Activated naive CD8-positive, alpha-beta T cell (primary cell): ENCODE measurements around the gene IRX3.

Experiments used
- H3K27ac Mint-ChIP-seq: one replicate; pipeline ENCODE4 v1.8.0; 2021; ENCODE audit warnings: mixed read lengths
- H3K27me3 Mint-ChIP-seq: one replicate; pipeline ENCODE4 v1.8.0; 2021; ENCODE audit warnings: mixed read lengths
- H3K36me3 Mint-ChIP-seq: one replicate; pipeline ENCODE4 v1.8.0; 2021; ENCODE audit warnings: mixed read lengths
- H3K4me1 Mint-ChIP-seq: one replicate; pipeline ENCODE4 v1.8.0; 2021; ENCODE audit warnings: low read depth, mixed read lengths
- H3K4me3 Mint-ChIP-seq: one replicate; pipeline ENCODE4 v1.8.0; 2021; ENCODE audit warnings: mild to moderate bottlenecking, mixed read lengths
- H3K9me3 Mint-ChIP-seq: one replicate; pipeline ENCODE4 v1.8.0; 2021; ENCODE audit warnings: low read depth, mixed read lengths

IRX3 gene

GRCh38 chr16:54285414-54286089 lies 1.0 kb downstream of the IRX3 start:
- H3K27me3 Mint-ChIP-seq, result peaks cover 36% of the 10 kb centered on the region
- H3K36me3 Mint-ChIP-seq, result no peaks in the 10 kb centered on the region
- H3K9me3 Mint-ChIP-seq, result no peaks in the 10 kb centered on the region
- no peak overlapping the region for H3K4me3 Mint-ChIP-seq
- peaks cover 39% of the 10 kb centered on the region for H3K4me1 Mint-ChIP-seq
- peak overlapping the region; percentile 46 for H3K27ac Mint-ChIP-seq

- peaks cover 39% of the 10 kb centered on the region for H3K4me1 Mint-ChIP-seq
- no peak overlapping the region for H3K4me3 Mint-ChIP-seq
- H3K27me3 Mint-ChIP-seq, result peaks cover 39% of the 10 kb centered on the region
- H3K9me3 Mint-ChIP-seq, result no peaks in the 10 kb centered on the region
- peak overlapping the region; percentile 46 for H3K27ac Mint-ChIP-seq
- H3K36me3 Mint-ChIP-seq, result no peaks in the 10 kb centered on the region
Measured at GRCh38 chr16:54284931-54285413, 1.6 kb downstream of the IRX3 start.

- Mint-ChIP-seq H3K4me3 (no peak overlapping the region), H3K36me3 (no peaks in the 10 kb centered on the region), H3K27ac (no peak overlapping the region), H3K4me1 (peaks cover 35% of the 10 kb centered on the region), H3K27me3 (peaks cover 36% of the 10 kb centered on the region), H3K9me3 (no peaks in the 10 kb centered on the region)
Measured at GRCh38 chr16:54284319-54284930, 2.2 kb downstream of the IRX3 start.

GRCh38 chr16:54283725-54284318 lies 2.8 kb downstream of the IRX3 start:
- Mint-ChIP-seq H3K36me3 (no peaks in the 10 kb centered on the region), H3K4me1 (peaks cover 35% of the 10 kb centered on the region), H3K4me3 (no peak overlapping the region), H3K27ac (no peak overlapping the region), H3K27me3 (peaks cover 38% of the 10 kb centered on the region), H3K9me3 (no peaks in the 10 kb centered on the region)

- Mint-ChIP-seq H3K27me3 (peaks cover 33% of the 10 kb centered on the region), H3K36me3 (no peaks in the 10 kb centered on the region), H3K9me3 (no peaks in the 10 kb centered on the region), H3K27ac (no peak overlapping the region), H3K4me1 (peaks cover 30% of the 10 kb centered on the region), H3K4me3 (no peak overlapping the region)
Measured at GRCh38 chr16:54282928-54283724, 3.5 kb downstream of the IRX3 start.

GRCh38 chr16:54282202-54282927 lies 4.2 kb downstream of the IRX3 start:
- Mint-ChIP-seq H3K27me3 (peaks cover 33% of the 10 kb centered on the region), H3K27ac (no peak overlapping the region), H3K36me3 (no peaks in the 10 kb centered on the region), H3K4me1 (peaks cover 28% of the 10 kb centered on the region), H3K9me3 (no peaks in the 10 kb centered on the region), H3K4me3 (no peak overlapping the region)

- H3K9me3 Mint-ChIP-seq, result no peaks in the 10 kb centered on the region
- no peaks in the 10 kb centered on the region for H3K36me3 Mint-ChIP-seq
- peaks cover 28% of the 10 kb centered on the region for H3K4me1 Mint-ChIP-seq
- H3K4me3 Mint-ChIP-seq, result no peak overlapping the region
- no peak overlapping the region for H3K27ac Mint-ChIP-seq
- H3K27me3 Mint-ChIP-seq, result peaks cover 33% of the 10 kb centered on the region
Measured at GRCh38 chr16:54281535-54282201, 4.9 kb downstream of the IRX3 start.

- Mint-ChIP-seq H3K4me1 (peaks cover 23% of the 10 kb centered on the region), H3K9me3 (no peaks in the 10 kb centered on the region), H3K27ac (no peak overlapping the region), H3K27me3 (peaks cover 32% of the 10 kb centered on the region), H3K4me3 (no peak overlapping the region), H3K36me3 (no peaks in the 10 kb centered on the region)
Measured at GRCh38 chr16:54280751-54281150, 5.8 kb downstream of the IRX3 start.

GRCh38 chr16:54277845-54278703 lies 8.5 kb downstream of the IRX3 start:
- Mint-ChIP-seq H3K4me3 (no peak overlapping the region), H3K9me3 (no peaks in the 10 kb centered on the region), H3K27ac (no peak overlapping the region), H3K4me1 (peaks cover 10% of the 10 kb centered on the region), H3K27me3 (peaks cover 29% of the 10 kb centered on the region), H3K36me3 (no peaks in the 10 kb centered on the region)

GRCh38 chr16:54275956-54276355 lies 10.6 kb downstream of the IRX3 start:
- no peak overlapping the region for H3K27ac Mint-ChIP-seq
- no peak overlapping the region for H3K4me3 Mint-ChIP-seq
- H3K36me3 Mint-ChIP-seq, result no peaks in the 10 kb centered on the region
- no peaks in the 10 kb centered on the region for H3K9me3 Mint-ChIP-seq
- H3K27me3 Mint-ChIP-seq, result peaks cover 20% of the 10 kb centered on the region
- H3K4me1 Mint-ChIP-seq, result peaks cover 2% of the 10 kb centered on the region

- Mint-ChIP-seq H3K27ac (no peak overlapping the region), H3K4me1 (no peaks in the 10 kb centered on the region), H3K4me3 (no peak overlapping the region), H3K27me3 (peaks cover 10% of the 10 kb centered on the region), H3K9me3 (no peaks in the 10 kb centered on the region), H3K36me3 (no peaks in the 10 kb centered on the region)
Measured at GRCh38 chr16:54273566-54273965, 13.0 kb downstream of the IRX3 start.

GRCh38 chr16:54270711-54271110 lies 15.9 kb downstream of the IRX3 start:
- Mint-ChIP-seq H3K4me3 (no peak overlapping the region), H3K27ac (no peak overlapping the region), H3K27me3 (peaks cover 10% of the 10 kb centered on the region), H3K36me3 (no peaks in the 10 kb centered on the region), H3K9me3 (no peaks in the 10 kb centered on the region), H3K4me1 (no peaks in the 10 kb centered on the region)

GRCh38 chr16:54269461-54269860 lies 17.1 kb downstream of the IRX3 start:
- Mint-ChIP-seq H3K9me3 (no peaks in the 10 kb centered on the region), H3K4me1 (no peaks in the 10 kb centered on the region), H3K27me3 (peaks cover 14% of the 10 kb centered on the region), H3K36me3 (no peaks in the 10 kb centered on the region), H3K4me3 (no peak overlapping the region), H3K27ac (no peak overlapping the region)
